HEK293 (cell line): ENCODE results near the gene DMBT1.

Experiments
- CTCF ChIA-PET: fragments of 350-600 bp; formaldehyde crosslinking; extraction: SDS; loops from one replicate; lab custom pipeline; 2021; ENCODE audit warnings: antibody characterized with exemption; lab: Yijun Ruan, JAX
- POLR2A ChIA-PET: fragments of 300-600 bp; formaldehyde crosslinking; extraction: SDS; loops from one replicate; lab custom pipeline; 2020; ENCODE audit warnings: antibody characterized with exemption, inconsistent platforms; lab: Yijun Ruan, JAX
- H3K27ac ChIP-seq: fragments of 200-500 bp; sonication (Bioruptor generic); 2 replicates; pipeline ENCODE4 v1.5.1; 2014; ENCODE audit warnings: low read depth, low read length, control low read depth, inconsistent platforms; ENCODE audit errors: extremely low read depth
- H3K36me3 ChIP-seq, 2 experiments: fragments of 200-500 bp in 1 of 2; sonication (Bioruptor generic) in 1 of 2; 1 replicate in 1 of 2; 2 replicates in 1 of 2; pipeline ENCODE4 v1.5.1; 2014 to 2017; ENCODE audit warnings: inconsistent platforms in 2 of 2, low read length in 2 of 2; ENCODE audit not compliant: control insufficient read depth in 2 of 2, insufficient read depth in 1 of 2
- H3K4me1 ChIP-seq: fragments of 200-500 bp; sonication (Bioruptor generic); 2 replicates; pipeline ENCODE4 v1.5.1; 2014; ENCODE audit warnings: mild to moderate bottlenecking, low read length, inconsistent platforms; ENCODE audit not compliant: control insufficient read depth, insufficient read depth
- H3K4me3 ChIP-seq: 2 replicates; pipeline ENCODE4 v1.5.1; 2011; ENCODE audit warnings: low read depth, mild to moderate bottlenecking, control low read depth, low read length, moderate library complexity
- H3K9me3 ChIP-seq: fragments of 200-500 bp; sonication (Bioruptor generic); 2 replicates; pipeline ENCODE4 v1.5.1; 2014; ENCODE audit warnings: low read depth, low read length, inconsistent platforms; ENCODE audit not compliant: control insufficient read depth, insufficient read depth
- HOXD13 ChIP-seq: sonication (generic); formaldehyde crosslinking; IDR thresholded peaks from 2 replicates; pipeline ENCODE4 v1.8.0; 2022; ENCODE audit warnings: missing genetic modification reagents, borderline replicate concordance
- KLF7 ChIP-seq: fragments of 450-650 bp; formaldehyde crosslinking; IDR thresholded peaks from 2 replicates; pipeline ENCODE4 v1.5.1; 2016; ENCODE audit warnings: missing biosample characterization, missing genetic modification characterization, borderline replicate concordance
- SCRT1 ChIP-seq: fragments of 450-650 bp; formaldehyde crosslinking; IDR thresholded peaks from 2 replicates; pipeline ENCODE4 v1.5.1; 2016; ENCODE audit warnings: missing biosample characterization, missing genetic modification characterization, borderline replicate concordance
- ZFP69B ChIP-seq: fragments of 450-650 bp; formaldehyde crosslinking; IDR thresholded peaks from 2 replicates; pipeline ENCODE4 v1.5.1; 2016; ENCODE audit warnings: missing biosample characterization, missing genetic modification characterization
- ZNF10 ChIP-seq: fragments of 450-650 bp; formaldehyde crosslinking; IDR thresholded peaks from 2 replicates; pipeline ENCODE4 v1.5.1; 2017; ENCODE audit warnings: missing biosample characterization, missing genetic modification characterization
- ZNF121 ChIP-seq: fragments of 450-650 bp; formaldehyde crosslinking; IDR thresholded peaks from 2 replicates; pipeline ENCODE4 v1.5.1; 2016; ENCODE audit warnings: missing biosample characterization, missing genetic modification characterization
- ZNF169 ChIP-seq: fragments of 450-650 bp; formaldehyde crosslinking; IDR thresholded peaks from 2 replicates; pipeline ENCODE4 v1.5.1; 2016; ENCODE audit warnings: missing biosample characterization, missing genetic modification characterization
- ZNF239 ChIP-seq: fragments of 450-650 bp; formaldehyde crosslinking; IDR thresholded peaks from 2 replicates; pipeline ENCODE4 v1.5.1; 2016; ENCODE audit warnings: missing biosample characterization, missing genetic modification characterization
- ZNF24 ChIP-seq: fragments of 450-650 bp; formaldehyde crosslinking; IDR thresholded peaks from 2 replicates; pipeline ENCODE4 v1.5.1; 2016; ENCODE audit warnings: missing biosample characterization, missing genetic modification characterization
- ZNF248 ChIP-seq: fragments of 450-650 bp; formaldehyde crosslinking; IDR thresholded peaks from 2 replicates; pipeline ENCODE4 v1.5.1; 2017; ENCODE audit warnings: missing biosample characterization, missing genetic modification characterization
- ZNF510 ChIP-seq: fragments of 450-650 bp; formaldehyde crosslinking; IDR thresholded peaks from 2 replicates; pipeline ENCODE4 v1.5.1; 2018; ENCODE audit warnings: mild to moderate bottlenecking, missing genetic modification characterization, missing biosample characterization; ENCODE audit not compliant: insufficient replicate concordance
- ZNF549 ChIP-seq: fragments of 450-650 bp; IDR thresholded peaks from 2 replicates; pipeline ENCODE4 v1.5.1; 2018; ENCODE audit warnings: missing biosample characterization, missing genetic modification characterization, mild to moderate bottlenecking, inconsistent platforms, moderate library complexity
- ZNF707 ChIP-seq: fragments of 450-650 bp; formaldehyde crosslinking; IDR thresholded peaks from 2 replicates; pipeline ENCODE4 v1.5.1; 2016; ENCODE audit warnings: missing biosample characterization, missing genetic modification characterization
- ZNF785 ChIP-seq: fragments of 450-650 bp; formaldehyde crosslinking; IDR thresholded peaks from 2 replicates; pipeline ENCODE4 v1.5.1; 2016; ENCODE audit warnings: missing biosample characterization, missing genetic modification characterization
- ZNF843 ChIP-seq: fragments of 450-650 bp; formaldehyde crosslinking; IDR thresholded peaks from 2 replicates; pipeline ENCODE4 v1.5.1; 2016; ENCODE audit warnings: missing biosample characterization, missing genetic modification characterization
- ZSCAN23 ChIP-seq: fragments of 450-650 bp; formaldehyde crosslinking; IDR thresholded peaks from 2 replicates; pipeline ENCODE4 v1.5.1; 2016; ENCODE audit warnings: missing biosample characterization, missing genetic modification characterization
- TF ChIP-seq, protein P1 (sequence below): IDR thresholded peaks from 2 replicates; pipeline ENCODE4 v1.6.1; 2011; ENCODE audit warnings: mild to moderate bottlenecking, low read depth, low read length, borderline replicate concordance
- TF ChIP-seq, protein P2 (sequence below): fragments of 450-650 bp; formaldehyde crosslinking; conservative IDR thresholded peaks from 2 replicates; pipeline ENCODE4 v1.5.1; 2016; ENCODE audit warnings: low read depth, missing biosample characterization, missing genetic modification characterization

The DMBT1 gene

DNA sequence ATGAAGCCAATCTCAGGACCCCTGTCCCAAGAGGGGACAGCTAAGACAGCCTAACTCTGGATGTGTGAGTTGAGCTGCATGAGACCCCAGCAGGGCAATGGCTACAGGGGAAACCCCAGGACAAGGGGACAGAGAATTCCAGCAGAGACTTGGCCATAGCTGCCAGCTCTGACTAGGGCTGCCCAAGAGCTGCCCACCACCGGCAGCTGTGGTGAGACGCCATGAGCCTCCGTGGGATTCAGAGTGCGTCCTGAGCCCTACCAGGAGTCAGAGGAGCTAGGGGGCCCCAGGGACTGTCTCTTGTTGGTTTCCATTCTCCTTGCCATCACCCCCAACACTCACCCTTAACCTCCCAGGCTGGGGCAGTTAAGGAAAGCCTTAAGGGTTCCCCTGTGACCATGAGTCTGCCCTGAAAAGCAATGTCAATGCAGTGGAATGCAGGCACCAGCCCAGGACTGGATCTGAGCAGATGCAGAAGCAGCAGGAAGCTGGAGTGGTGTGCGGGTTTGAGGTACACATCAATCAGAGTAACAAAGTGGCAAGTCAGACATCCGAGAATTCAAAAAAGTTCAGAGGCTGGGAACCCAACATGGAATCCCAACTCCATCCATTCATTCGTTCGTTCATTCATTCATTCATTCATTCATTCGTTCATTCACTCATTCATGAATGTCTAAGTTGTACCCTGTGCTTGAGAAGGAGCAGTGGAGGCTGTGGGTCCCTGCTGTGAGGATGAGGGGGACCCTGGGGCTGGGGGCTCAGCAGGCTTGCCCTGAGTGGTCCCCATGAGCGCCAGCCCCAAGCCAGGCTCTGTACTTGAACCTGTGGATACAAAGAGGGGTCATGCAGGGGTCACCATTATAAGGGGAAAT is 86.2 kb downstream of the DMBT1 start:
- no peaks in the 10 kb centered on the region for H3K4me1 ChIP-seq
- ChIA-PET POLR2A (no interaction called here), CTCF (interaction anchor here (0.6 to 1.1 kb wide), 3 partner anchors 57 to 812 kb away, joined by 3 to 4 read pairs (median 3); no protein-coding TSS in a partner anchor)
- no peak overlapping the region for H3K27ac ChIP-seq
- no peaks in the 10 kb centered on the region for H3K36me3 ChIP-seq
- TF ChIP-seq ZNF843 (tag by site-specific recombination) = no peak
- no peak for TF ChIP-seq ZNF239 (tag by site-specific recombination)
- TF ChIP-seq ZNF785 (tag by site-specific recombination) = no peak
- TF ChIP-seq ZNF549 (tag by site-specific recombination) = no peak
- no peak for TF ChIP-seq ZFP69B (tag by site-specific recombination)
- peak; percentile 84 for TF ChIP-seq ZNF24 (tag by site-specific recombination)
- no peaks in the 10 kb centered on the region for H3K9me3 ChIP-seq
- H3K4me3 ChIP-seq = no peak overlapping the region

DNA sequence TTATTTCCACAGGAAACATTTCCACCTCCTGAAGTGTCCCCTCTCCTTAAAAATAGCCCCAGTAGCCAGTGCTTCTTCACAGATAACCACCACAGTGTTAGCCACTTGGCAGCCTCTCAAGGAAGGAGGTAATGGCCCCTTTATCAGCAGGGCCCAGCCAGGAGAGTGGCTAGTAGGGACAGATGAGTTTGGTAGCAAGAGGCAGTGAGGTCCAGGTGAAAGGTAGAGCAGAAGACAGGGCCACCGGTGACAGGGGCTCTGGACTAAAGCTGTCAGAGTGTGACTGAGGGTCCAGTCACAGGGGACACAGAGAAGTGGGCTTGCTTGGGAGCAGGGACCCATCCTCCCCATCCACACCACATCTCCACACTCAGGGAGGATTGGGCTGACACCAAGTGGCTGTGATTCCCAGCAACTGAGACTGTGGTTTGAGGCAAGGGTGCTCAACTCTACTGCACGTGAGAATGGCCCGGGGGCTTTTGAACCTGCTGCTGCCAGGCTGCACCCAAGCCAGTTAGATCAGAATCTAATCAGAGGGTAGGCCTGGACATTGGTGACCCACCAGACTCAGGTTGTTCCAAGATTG is 86.9 kb downstream of the DMBT1 start:
- no peaks in the 10 kb centered on the region for H3K36me3 ChIP-seq
- CTCF ChIA-PET = interaction anchor here (0.7 to 1.6 kb wide), 3 partner anchors 52 to 813 kb away, joined by 3 to 4 read pairs (median 3); partner anchors contain the start of gene C10orf120
- TF ChIP-seq HOXD13 (CRISPR knock-in tag) = no peak
- TF ChIP-seq, protein P1, sequence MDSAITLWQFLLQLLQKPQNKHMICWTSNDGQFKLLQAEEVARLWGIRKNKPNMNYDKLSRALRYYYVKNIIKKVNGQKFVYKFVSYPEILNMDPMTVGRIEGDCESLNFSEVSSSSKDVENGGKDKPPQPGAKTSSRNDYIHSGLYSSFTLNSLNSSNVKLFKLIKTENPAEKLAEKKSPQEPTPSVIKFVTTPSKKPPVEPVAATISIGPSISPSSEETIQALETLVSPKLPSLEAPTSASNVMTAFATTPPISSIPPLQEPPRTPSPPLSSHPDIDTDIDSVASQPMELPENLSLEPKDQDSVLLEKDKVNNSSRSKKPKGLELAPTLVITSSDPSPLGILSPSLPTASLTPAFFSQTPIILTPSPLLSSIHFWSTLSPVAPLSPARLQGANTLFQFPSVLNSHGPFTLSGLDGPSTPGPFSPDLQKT = no peak
- TF ChIP-seq ZNF10 = no peak
- no peak for TF ChIP-seq ZNF510 (tag by site-specific recombination)
- no peak for TF ChIP-seq ZNF707
- TF ChIP-seq ZNF169 (tag by site-specific recombination) = no peak
- TF ChIP-seq, protein P2, sequence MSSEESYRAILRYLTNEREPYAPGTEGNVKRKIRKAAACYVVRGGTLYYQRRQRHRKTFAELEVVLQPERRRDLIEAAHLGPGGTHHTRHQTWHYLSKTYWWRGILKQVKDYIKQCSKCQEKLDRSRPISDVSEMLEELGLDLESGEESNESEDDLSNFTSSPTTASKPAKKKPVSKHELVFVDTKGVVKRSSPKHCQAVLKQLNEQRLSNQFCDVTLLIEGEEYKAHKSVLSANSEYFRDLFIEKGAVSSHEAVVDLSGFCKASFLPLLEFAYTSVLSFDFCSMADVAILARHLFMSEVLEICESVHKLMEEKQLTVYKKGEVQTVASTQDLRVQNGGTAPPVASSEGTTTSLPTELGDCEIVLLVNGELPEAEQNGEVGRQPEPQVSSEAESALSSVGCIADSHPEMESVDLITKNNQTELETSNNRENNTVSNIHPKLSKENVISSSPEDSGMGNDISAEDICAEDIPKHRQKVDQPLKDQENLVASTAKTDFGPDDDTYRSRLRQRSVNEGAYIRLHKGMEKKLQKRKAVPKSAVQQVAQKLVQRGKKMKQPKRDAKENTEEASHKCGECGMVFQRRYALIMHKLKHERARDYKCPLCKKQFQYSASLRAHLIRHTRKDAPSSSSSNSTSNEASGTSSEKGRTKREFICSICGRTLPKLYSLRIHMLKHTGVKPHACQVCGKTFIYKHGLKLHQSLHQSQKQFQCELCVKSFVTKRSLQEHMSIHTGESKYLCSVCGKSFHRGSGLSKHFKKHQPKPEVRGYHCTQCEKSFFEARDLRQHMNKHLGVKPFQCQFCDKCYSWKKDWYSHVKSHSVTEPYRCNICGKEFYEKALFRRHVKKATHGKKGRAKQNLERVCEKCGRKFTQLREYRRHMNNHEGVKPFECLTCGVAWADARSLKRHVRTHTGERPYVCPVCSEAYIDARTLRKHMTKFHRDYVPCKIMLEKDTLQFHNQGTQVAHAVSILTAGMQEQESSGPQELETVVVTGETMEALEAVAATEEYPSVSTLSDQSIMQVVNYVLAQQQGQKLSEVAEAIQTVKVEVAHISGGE (tag by site-specific recombination) = no peak
- no peak for TF ChIP-seq ZNF248 (tag by site-specific recombination)
- TF ChIP-seq ZNF121 (tag by site-specific recombination) = no peak
- TF ChIP-seq SCRT1 = no peak
- TF ChIP-seq KLF7 (tag by site-specific recombination) = no peak
- no peak for TF ChIP-seq ZSCAN23 (tag by site-specific recombination)
- no peaks in the 10 kb centered on the region for H3K4me1 ChIP-seq
- no peak overlapping the region for H3K4me3 ChIP-seq
- H3K9me3 ChIP-seq = no peaks in the 10 kb centered on the region
- no peak overlapping the region for H3K27ac ChIP-seq
- POLR2A ChIA-PET = no interaction called here
